Astrocyte (in vitro differentiated cells and primary cell): ENCODE measurements around the gene NRG2. TPM values are rescaled to one million over a fixed set of nuclear protein-coding genes. Genes with fewer than 3 reads are reported as not detected.

Experiments used
- DNase-seq: peaks from one replicate; pipeline ENCODE4 v3.0.0-alpha.2; 2010; ENCODE audit warnings: low read depth
- FAIRE-seq: peaks from 2 replicates; lab custom pipeline; 2011; peaks lifted over from hg19 to GRCh38; lab: Jason Lieb, UNC
- H2AFZ ChIP-seq: 2 replicates; pipeline ENCODE4 v1.6.0; 2012; ENCODE audit warnings: low read depth, low read length, inconsistent platforms
- H3K27ac ChIP-seq: 2 replicates; pipeline ENCODE4 v1.5.1; 2011; ENCODE audit warnings: low read depth, low read length, inconsistent platforms
- H3K27me3 ChIP-seq: 2 replicates; pipeline ENCODE4 v1.6.0; 2011; ENCODE audit warnings: low read length, inconsistent platforms; ENCODE audit not compliant: insufficient read depth
- H3K36me3 ChIP-seq: 2 replicates; pipeline ENCODE4 v1.5.1; 2011; ENCODE audit warnings: low read length, inconsistent platforms; ENCODE audit not compliant: insufficient read depth
- H3K4me1 ChIP-seq: 2 replicates; pipeline ENCODE4 v1.5.1; 2011; ENCODE audit warnings: low read length, inconsistent platforms; ENCODE audit not compliant: insufficient read depth
- H3K4me2 ChIP-seq: 2 replicates; pipeline ENCODE4 v1.6.0; 2012; ENCODE audit warnings: low read length, inconsistent platforms
- H3K4me3 ChIP-seq: 2 replicates; pipeline ENCODE4 v1.5.1; 2011; ENCODE audit warnings: low read depth, mild to moderate bottlenecking, low read length, inconsistent platforms; ENCODE audit not compliant: insufficient read depth
- H3K79me2 ChIP-seq: 2 replicates; pipeline ENCODE4 v1.6.0; 2012; ENCODE audit warnings: mild to moderate bottlenecking, low read length, inconsistent platforms; ENCODE audit not compliant: insufficient read depth
- H3K9ac ChIP-seq: 2 replicates; pipeline ENCODE4 v1.6.0; 2012; ENCODE audit warnings: mild to moderate bottlenecking, low read length, inconsistent platforms
- H3K9me3 ChIP-seq: 2 replicates; pipeline ENCODE4 v1.5.1; 2012; ENCODE audit warnings: low read depth, mild to moderate bottlenecking, low read length, inconsistent platforms; ENCODE audit not compliant: insufficient read depth
- H4K20me1 ChIP-seq: 2 replicates; pipeline ENCODE4 v1.6.0; 2012; ENCODE audit warnings: low read length, inconsistent platforms; ENCODE audit not compliant: insufficient read depth
- H3K27ac Mint-ChIP-seq: one replicate; pipeline ENCODE4 v1.8.0; 2021; ENCODE audit warnings: mild to moderate bottlenecking, mixed read lengths; ENCODE audit not compliant: unreplicated experiment
- H3K27me3 Mint-ChIP-seq: one replicate; pipeline ENCODE4 v1.8.0; 2021; ENCODE audit warnings: low read depth, mixed read lengths; ENCODE audit not compliant: unreplicated experiment
- H3K36me3 Mint-ChIP-seq: one replicate; pipeline ENCODE4 v1.8.0; 2021; ENCODE audit warnings: low read depth, mixed read lengths; ENCODE audit not compliant: unreplicated experiment
- H3K4me1 Mint-ChIP-seq: one replicate; pipeline ENCODE4 v1.8.0; 2021; ENCODE audit warnings: low read depth, mixed read lengths; ENCODE audit not compliant: unreplicated experiment
- H3K4me3 Mint-ChIP-seq: one replicate; pipeline ENCODE4 v1.8.0; 2021; ENCODE audit warnings: mild to moderate bottlenecking, moderate library complexity, mixed read lengths; ENCODE audit not compliant: unreplicated experiment
- H3K9me3 Mint-ChIP-seq: one replicate; pipeline ENCODE4 v1.8.0; 2021; ENCODE audit warnings: mild to moderate bottlenecking, mixed read lengths; ENCODE audit not compliant: unreplicated experiment
- CTCF ChIP-seq: IDR thresholded peaks from 2 replicates; pipeline ENCODE4 v1.5.1; 2011; ENCODE audit warnings: low read depth, mild to moderate bottlenecking, inconsistent platforms, low read length, moderate library complexity; ENCODE audit not compliant: insufficient read depth
- EZH2 ChIP-seq: IDR thresholded peaks from 2 replicates; pipeline ENCODE4 v1.6.1; 2012; ENCODE audit warnings: mild to moderate bottlenecking, low read length, inconsistent platforms; ENCODE audit not compliant: insufficient read depth
- total RNA-seq: library from RNA; stranded (reverse); gene quantifications from 2 replicates; pipeline ENCODE4 v1.2.1, GENCODE V29; 2021

NRG2 gene
- total RNA-seq, 1 donor from 2014 or later, result 0.54 TPM

DNA sequence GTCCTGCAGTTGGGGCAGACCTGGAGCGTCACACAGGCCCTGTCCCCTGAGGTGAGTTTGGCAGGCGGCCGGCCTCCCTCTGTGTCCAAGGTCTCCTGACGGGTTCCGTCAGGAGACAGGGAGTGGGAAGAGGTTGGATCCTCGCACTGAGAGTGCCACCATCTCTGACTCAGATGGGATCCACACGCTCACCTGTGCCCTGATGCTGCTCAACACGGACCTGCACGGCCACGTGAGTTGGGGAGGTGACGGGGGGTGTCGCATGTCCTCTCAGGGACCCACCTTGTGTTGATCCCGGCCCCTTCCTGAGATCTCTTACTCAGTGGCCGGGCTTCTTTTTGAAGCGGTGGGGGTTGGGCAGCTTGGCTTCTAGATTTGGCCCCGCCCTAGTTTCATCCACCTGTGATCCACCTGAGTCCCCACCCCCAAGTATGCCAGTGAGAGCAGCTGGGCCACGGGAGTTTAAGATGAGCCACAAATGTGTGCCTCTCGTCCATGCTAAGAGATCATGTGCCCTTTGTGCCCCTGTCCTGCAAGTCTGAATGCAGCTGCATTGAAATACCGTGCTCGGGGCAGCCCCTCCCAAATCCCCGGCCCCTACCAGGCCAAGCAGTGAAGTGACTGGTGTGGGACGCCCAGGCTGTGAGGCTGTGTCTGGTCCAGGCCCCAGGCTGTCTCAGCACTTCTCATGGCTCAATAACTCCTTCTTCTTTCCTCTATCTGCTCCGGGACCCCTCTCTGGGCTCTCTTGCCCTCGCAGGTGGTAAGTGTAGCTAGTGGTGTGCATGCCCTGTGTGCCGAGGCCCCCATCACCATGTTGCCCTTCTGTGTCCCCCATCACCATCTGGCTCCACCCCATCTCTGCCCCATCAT is 220.3 kb downstream of the NRG2 start:
- no peak overlapping the region for H3K9ac ChIP-seq
- Mint-ChIP-seq H3K4me3 (no peak overlapping the region), H3K27me3 (peaks cover 74% of the 10 kb centered on the region), H3K4me1 (no peaks in the 10 kb centered on the region), H3K9me3 (peaks cover 44% of the 10 kb centered on the region), H3K27ac (no peak overlapping the region), H3K36me3 (peaks cover 5% of the 10 kb centered on the region)
- no peaks in the 10 kb centered on the region for H3K9me3 ChIP-seq
- no peak for DNase-seq
- no peaks in the 10 kb centered on the region for H3K36me3 ChIP-seq
- H3K79me2 ChIP-seq, result no peaks in the 10 kb centered on the region
- H4K20me1 ChIP-seq, result no peaks in the 10 kb centered on the region
- H2AFZ ChIP-seq, result no peak overlapping the region
- no peak overlapping the region for H3K27ac ChIP-seq
- no peak for FAIRE-seq
- no peaks in the 10 kb centered on the region for H3K4me1 ChIP-seq
- H3K4me2 ChIP-seq, result no peak overlapping the region
- no peak overlapping the region for H3K4me3 ChIP-seq
- peaks cover 10% of the 10 kb centered on the region for H3K27me3 ChIP-seq
- TF ChIP-seq EZH2, result no peak
- TF ChIP-seq CTCF, result no peak

GRCh38 chr5:139821806-139822552 is 221.1 kb downstream of the NRG2 start:
- DNase-seq (no peak), FAIRE-seq (no peak)
- Histone ChIP-seq H3K4me1 (no peaks in the 10 kb centered on the region), H3K4me2 (no peak overlapping the region), H3K27ac (no peak overlapping the region), H3K79me2 (no peaks in the 10 kb centered on the region), H2AFZ (no peak overlapping the region), H3K36me3 (no peaks in the 10 kb centered on the region), H4K20me1 (no peaks in the 10 kb centered on the region), H3K9ac (no peak overlapping the region), H3K4me3 (no peak overlapping the region), H3K27me3 (peaks cover 11% of the 10 kb centered on the region), H3K9me3 (no peaks in the 10 kb centered on the region)
- Mint-ChIP-seq H3K4me1 (no peaks in the 10 kb centered on the region), H3K27ac (no peak overlapping the region), H3K9me3 (peaks cover 42% of the 10 kb centered on the region), H3K27me3 (peaks cover 73% of the 10 kb centered on the region), H3K4me3 (no peak overlapping the region), H3K36me3 (peaks cover 5% of the 10 kb centered on the region)
- no peak for TF ChIP-seq CTCF
- TF ChIP-seq EZH2, result no peak
